HG02623 (cell line): ENCODE data around the gene C1QL4.
A peak's percentile ranks its signal among the peaks of the same experiment; 100 is the strongest.
"Not testable (repeated sequence)": the region's sequence is repeated elsewhere in the genome, so short reads cannot be mapped to it uniquely, and the experiment has no call there.

ENCODE experiments used
- ATAC-seq: cut with Tn5 transposase; IDR thresholded peaks from one replicate; pipeline ENCODE4 v1.9.1; 2021; ENCODE audit warnings: moderate library complexity; ENCODE audit not compliant: unreplicated experiment

Gene C1QL4

DNA sequence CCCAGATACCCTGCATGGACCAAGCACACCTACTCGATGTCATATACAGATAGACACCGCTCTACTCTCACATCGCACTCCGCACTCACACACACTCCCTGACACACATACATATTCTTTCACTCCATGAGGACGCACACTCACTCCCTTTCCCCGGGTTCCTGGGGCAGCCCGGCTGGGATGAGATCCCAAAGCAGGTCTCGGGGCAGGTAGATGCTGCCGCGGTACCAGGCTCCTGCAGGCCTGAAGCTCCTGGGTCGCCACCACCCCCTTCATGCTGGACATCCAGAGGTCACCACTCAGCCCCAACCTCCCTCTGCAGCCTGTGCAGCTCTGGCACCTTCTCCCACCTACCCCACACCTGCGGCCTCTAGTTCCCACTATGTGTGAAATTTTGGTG is 2.3 kb downstream of the C1QL4 start:
- ATAC-seq: no peak

DNA sequence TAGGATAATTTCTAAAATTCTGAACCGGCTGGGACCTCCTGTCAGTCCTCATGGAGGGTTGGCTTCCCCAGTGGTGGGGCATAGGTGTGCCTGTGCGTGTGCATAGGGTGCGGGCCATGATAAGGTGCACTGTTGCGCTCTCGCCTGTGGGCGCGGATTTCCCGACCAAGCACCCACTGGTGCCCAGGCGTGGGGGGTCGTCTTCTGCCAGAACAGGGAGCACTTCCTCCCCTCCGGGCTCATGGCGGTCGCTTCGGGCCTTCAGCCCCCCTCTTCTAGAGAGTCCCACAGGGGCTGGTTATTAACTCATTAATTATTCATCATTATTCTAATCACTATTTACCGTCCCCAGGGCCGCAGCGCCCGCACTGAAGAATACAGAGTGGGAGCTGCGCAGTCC is 2.8 kb downstream of the C1QL4 start:
- no peak for ATAC-seq

DNA sequence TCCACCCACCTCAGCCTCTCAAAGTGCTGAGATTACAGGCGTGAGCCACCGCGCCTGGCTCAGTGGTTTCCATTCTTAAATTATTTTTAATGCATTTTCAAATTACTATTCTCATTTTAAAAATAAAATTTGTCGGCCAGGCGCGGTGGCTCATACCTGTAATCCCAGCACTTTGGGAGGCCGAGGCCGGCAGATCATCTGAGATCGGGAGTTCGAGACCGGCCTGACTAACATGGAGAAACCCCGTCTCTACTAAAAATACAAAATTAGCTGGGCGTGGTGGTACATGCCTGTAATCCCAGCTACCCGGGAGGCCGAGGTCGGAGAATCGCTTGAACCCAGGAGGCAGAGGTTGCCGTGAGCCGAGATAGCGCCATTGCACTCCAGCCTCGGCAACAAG is 3.2 kb downstream of the C1QL4 start:
- ATAC-seq: not testable (repeated sequence)

DNA sequence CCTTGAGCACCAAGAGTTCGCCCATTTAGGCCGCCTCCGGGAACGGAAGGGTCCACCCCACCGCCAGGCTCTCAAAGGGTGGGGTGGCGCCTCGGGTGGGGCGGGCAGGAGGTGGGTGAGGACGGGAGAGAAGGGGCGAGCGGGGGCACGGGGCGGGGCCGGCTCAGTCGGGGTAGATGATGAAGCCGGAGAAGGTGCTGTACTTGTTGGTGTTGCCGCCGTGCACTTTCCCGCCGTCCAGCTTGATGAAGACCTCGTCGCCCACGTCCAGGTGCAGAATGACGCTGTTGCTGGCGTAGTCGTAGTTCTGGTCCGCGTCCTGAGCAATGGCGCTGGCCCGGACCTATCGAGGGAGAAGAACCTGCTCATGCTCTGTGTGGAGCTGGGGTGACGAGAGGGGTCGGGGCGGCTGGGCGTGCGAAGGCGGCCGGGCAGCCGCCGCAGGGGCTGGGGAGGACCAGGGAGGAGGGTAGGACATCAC is 4.1 kb downstream of the C1QL4 start:
- no peak for ATAC-seq

DNA sequence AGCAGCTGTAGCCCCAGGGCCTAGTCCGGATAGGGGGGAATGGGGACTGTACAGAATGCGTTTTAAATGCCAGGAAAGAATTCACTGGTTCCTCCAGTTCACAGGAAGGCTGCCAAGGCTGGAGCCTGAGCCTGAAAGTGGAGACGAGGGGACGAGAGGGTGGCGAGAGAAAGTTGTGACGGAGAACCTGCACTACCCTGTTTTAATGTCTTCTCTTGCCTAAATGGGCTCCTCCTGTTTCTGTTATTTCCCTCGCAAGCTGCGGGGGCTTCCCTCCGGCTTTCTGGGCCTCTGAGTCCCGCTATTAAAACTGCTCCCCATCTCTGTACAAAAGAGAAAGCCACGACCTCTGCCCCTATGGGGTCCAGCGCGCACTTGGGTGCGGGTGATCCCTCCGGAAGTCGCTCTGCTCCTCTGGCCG is 4.5 kb downstream of the C1QL4 start:
- ATAC-seq: no peak

DNA sequence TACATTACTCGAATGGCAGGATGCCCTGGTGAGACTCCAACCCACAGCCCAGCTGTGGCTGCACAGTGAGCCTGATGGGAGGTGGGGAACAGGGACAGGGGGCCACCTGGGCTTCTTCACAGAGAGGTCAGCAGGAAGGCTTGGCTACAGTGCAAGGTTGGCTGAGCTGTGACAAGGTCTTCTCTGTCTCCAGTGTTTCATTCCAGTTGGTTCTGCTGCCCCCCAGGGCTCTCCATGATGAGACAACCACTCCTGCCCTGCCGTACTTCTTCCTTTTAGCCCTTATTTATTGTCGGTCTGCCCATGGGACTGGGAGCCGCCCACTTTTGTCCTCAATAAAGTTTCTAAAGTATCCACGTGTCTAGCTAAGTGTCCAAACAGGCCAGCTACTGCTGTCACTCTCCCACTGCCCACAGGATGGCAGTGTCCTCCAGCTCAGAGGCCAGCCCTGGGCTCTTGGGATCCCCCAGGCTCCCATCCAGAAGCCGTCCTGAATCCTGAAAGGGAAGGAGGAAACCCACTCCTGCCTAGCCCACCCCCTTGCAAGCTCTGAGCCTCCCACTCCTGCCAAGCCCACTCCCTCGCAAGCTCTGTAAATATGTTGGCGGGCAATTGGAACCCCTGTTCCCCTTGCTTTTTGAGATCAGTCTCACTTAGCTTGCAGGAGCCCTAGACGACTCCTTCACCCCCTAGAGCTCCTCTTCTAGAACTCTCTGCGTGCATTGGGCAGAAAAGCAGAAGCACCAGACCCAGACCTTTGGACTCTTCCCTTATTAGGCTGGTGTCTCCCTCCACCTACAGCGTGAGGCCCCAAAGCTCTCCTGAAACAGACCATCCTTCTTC is 5.4 kb downstream of the C1QL4 start:
- ATAC-seq: no peak

DNA sequence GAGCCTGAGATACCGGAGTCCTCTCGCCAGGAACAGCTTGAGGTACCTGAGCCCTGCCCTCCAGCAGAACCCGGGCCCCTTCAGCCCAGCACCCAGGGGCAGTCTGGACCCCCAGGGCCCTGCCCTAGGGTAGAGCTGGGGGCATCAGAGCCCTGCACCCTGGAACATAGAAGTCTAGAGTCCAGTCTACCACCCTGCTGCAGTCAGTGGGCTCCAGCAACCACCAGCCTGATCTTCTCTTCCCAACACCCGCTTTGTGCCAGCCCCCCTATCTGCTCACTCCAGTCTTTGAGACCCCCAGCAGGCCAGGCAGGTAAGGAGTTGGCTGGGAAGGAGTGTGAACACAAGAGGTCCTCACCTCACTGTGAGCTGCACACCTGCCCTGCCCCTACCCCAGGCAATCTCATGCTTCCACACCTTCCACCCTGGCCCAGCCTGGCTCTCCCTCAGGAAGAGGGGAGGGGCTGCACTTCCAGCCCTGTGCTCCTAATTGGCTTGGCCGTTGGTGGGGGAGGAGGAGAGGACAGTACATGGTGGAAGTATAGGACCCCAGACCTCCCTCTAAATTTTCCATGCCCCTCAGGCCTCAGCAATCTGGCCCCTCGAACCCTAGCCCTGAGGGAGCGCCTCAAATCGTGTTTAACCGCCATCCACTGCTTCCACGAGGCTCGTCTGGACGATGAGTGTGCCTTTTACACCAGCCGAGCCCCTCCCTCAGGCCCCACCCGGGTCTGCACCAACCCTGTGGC is 6.2 kb downstream of the C1QL4 start:
- no peak for ATAC-seq

DNA sequence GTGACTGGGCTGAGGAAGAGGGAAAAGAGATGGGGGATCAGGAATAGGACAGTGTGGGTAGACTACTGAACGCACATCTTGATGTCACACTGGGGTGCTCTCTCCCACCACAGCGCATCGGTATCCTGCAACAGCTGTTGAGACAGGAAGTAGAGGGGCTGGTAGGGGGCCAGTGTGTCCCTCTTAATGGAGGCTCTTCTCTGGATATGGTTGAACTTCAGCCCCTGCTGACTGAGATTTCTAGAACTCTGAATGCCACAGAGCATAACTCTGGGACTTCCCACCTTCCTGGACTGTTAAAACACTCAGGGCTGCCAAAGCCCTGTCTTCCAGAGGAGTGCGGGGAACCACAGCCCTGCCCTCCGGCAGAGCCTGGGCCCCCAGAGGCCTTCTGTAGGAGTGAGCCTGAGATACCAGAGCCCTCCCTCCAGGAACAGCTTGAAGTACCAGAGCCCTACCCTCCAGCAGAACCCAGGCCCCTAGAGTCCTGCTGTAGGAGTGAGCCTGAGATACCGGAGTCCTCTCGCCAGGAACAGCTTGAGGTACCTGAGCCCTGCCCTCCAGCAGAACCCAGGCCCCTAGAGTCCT is 6.9 kb downstream of the C1QL4 start:
- ATAC-seq: no peak

DNA sequence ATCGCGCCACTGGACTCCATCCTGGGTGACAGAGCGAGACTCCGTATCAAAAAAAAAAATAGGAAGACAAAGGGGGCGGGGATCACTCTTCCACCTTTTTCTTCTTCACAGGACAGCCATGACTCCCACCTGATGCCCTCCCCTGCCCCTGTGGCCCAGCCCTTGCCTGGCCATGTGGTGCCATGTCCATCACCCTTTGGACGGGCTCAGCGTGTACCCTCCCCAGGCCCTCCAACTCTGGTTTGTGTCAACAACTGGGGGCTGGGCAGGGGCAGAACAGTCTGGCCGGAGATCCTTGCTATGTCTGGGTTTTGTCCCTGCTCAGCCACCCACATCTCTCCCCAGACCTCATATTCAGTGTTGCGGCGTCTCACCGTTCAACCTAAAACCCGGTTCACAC is 8.2 kb downstream of the C1QL4 start:
- no peak for ATAC-seq

DNA sequence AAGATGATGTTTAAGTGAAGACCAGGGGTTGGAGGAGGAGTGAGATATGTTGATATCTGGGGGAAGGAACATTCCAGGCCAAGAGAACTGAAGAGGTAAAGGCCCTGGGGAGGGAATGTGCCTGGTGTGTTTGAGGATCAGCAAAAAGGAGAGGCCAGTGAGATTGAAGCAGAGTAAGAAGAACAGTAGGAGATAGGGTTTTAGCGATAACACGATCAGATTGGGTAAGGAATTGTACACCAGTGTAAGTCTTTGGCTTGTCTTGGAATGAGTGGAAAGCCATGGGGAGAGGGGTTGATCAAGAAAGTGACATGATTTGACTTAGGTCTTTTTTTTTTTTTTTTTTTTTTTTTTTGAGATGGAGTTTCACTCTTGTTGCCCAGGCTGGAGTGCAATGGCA is 9.1 kb downstream of the C1QL4 start:
- ATAC-seq: no peak

DNA sequence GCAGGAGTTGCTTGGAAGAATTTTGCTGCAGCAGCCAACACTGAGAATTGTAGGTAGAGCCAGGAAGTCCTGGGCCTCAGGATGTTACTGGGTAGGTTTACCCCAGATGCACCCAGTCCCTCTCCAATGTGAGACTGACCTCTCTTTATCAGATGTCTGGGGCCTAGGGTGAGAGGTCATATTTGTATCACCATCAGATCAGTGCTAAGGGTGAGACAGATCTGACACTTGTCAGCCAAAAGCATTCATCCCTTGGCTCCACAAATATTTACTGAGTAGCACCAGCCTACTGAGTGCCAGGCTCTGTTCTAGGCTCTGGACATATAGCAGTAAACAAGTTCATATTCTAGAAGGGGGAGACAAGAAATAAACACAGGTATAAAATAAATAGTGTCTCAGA is 9.6 kb downstream of the C1QL4 start:
- ATAC-seq: no peak

DNA sequence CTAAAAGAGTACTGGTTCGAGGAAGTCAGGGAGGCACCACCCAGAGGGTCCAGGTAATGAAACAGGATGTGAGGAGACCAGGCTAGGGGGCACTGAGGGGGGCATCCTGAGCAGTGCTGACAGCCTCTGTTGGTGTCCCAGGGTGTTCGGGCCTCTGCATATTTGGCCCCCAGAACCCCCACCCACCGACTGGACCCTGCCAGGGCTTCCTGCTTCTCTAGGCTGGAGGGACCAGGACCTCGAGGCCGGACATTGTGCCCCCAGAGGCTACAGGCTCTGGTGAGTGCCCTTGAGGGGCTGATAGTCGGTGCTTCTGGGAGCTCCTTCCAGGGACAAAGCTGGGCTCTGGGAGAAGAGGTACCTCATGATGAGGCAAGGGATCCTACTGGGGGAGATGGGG is 11.4 kb downstream of the C1QL4 start:
- ATAC-seq: no peak

DNA sequence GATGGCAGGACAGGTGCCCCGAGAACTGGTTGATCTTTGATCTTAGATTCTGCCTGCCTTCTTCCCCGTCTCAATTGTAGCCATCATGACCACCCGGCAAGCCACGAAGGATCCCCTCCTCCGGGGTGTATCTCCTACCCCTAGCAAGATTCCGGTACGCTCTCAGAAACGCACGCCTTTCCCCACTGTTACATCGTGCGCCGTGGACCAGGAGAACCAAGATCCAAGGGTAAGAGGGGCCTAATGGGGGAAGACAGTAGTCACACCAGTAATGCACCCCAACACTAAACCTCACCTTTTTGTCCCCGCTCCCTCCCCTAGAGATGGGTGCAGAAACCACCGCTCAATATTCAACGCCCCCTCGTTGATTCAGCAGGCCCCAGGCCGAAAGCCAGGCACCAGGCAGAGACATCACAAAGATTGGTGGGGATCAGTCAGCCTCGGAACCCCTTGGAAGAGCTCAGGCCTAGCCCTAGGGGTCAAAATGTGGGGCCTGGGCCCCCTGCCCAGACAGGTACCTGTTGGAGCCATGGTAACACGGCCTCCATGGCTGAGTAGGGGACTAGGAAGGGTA is 13.4 kb downstream of the C1QL4 start:
- ATAC-seq: no peak

DNA sequence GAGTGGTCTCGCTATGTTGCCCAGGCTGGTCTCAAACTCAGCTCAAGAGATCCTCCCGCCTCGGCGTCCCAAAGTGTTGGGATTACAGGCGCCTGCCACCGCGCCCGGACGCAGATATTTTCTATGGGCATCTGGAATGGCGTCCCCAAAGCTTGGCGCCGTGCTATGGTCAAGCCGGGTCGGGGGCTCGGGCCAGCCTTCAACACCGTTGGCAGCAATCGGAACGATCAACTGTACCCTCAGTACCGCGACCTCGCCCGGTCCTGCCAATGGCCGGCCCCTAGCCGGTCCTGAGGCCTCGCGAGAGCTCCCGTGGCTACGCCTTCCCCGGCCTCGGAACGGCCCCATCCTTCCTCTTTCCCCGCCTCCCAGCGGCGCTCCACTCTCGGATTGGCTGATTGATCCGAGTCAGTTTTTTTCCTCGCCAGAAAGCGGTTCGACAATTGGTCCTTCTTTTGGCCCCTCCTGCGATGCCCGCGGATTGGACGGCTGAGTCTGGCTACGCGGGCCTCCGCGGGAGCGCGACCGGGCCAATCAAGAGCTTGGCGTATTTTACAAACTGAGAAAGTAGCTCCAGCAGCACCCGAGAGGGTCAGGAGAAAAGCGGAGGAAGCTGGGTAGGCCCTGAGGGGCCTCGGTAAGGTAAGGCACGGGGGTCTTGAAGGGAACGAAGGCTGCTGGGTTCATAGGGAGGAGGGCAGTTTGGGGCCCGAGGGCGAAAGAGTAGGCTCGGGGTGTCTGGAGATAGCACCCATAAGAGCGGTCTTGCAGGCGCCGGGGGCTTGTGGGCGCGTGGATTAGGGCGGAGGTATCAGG is 14.1 kb downstream of the C1QL4 start, which contains the start of gene TROAP:
TROAP (plus strand) TSS at position 548 of the 816 bp plus-strand sequence. CDS start 354 bp downstream, outside the sequence.
- peak; percentile 97 for ATAC-seq

DNA sequence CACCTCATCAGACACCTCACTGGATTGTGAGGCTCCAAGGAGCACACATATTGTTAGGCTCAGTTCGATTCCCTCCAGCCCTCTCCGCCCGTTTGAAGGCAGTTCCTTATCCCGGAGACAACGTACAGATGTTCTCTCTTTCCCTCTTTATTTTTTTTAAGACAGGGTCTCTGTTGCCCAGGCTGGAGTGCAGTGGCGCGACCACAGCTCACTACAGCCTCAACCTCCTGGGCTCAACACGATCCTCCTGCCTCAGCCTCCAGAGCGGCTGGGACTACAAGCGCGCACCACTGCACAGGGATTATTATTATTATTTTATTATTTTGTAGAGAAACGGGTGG is 14.7 kb downstream of the C1QL4 start:
- no peak for ATAC-seq

DNA sequence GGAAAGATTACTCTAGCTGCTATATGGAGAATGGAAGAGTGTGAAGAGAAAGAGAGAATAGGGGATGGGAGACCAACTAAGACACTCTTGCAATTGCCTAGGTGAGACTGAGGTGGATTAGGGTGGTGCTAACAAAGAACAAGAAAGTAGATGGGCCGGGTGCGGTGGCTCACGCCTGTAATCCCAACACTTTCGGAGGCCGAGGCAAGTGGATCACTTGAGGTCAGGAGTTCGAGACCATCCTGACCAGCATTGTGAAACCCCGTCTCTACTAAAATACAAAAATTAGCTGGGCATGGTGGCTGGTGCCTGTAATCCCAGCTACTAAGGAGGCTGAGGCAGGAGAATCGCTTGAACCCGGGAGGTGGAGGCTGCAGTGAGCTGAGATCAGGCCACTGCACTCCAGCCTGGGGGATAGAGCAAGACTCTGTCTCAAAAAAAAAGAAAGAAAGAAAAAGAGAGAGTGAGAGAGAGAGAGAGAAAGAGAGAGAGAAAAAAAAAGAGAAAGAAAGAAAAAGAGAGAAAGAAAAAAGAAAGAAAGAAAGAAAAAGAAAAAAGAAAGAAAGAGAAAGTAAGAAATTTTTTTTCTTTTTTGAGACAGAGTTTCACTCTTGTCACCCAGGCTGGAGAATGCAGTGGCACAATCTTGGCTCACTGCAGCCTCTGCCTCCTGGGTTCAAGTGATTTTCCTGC is 16.4 kb downstream of the C1QL4 start:
- not testable (repeated sequence) for ATAC-seq

DNA sequence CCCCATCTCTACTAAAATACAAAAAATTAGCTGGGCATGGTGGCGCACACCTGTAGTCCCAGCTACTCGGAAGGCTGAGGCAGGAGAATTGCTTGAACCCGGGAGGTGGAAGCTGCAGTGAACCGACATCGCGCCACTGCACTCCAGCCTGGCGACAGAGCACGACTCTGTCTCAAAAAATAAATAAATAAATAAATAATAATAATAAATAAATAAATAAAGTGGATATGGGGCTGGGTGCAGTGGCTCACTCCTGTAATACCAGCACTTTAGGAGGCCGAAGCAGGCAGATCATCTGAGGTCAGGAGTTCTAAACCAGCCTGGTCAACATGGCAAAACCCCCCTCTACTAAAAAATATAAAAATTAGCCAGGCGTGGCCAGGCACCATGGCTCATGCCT is 19.9 kb downstream of the C1QL4 start:
- ATAC-seq: not testable (repeated sequence)

DNA sequence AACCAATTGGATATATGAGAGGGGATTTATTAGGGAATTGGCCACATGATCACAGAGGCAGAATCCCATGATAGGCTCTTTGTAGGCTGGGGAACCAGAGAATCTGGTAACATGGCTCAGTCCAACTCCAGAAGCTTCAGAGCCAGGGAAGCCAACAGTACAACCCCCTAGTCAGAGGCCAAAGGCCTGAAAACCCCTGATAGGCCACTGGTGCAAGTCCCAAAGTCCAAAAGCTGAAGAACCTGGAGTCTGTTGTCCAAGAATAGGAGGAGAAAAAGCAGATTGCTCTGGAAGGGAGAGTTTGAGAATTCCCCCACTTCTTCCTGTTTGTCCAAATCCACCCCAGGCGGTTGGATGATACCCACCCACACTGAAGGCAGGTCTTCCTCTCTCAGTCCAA is 22.2 kb downstream of the C1QL4 start:
- ATAC-seq: no peak

DNA sequence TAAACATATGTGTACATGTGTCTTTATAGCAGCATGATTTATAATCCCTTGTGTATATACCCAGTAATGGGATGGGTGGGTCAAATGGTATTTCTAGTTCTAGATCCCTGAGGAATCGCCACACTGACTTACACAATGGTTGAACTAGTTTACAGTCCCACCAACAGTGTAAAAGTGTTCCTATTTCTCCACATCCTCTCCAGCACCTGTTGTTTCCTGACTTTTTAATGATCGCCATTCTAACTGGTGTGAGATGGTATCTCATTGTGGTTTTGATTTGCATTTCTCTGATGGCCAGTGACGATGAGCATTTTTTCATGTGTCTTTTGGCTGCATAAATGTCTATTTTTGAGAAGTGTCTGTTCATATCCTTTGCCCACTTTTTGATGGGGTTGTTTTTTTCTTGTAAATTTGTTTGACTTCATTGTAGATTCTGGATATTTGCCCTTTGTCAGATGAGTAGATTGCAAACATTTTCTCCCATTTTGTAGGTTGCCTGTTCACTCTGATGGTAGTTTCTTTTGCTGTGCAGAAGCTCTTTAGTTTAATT is 26.5 kb downstream of the C1QL4 start:
- ATAC-seq: not testable (repeated sequence)

DNA sequence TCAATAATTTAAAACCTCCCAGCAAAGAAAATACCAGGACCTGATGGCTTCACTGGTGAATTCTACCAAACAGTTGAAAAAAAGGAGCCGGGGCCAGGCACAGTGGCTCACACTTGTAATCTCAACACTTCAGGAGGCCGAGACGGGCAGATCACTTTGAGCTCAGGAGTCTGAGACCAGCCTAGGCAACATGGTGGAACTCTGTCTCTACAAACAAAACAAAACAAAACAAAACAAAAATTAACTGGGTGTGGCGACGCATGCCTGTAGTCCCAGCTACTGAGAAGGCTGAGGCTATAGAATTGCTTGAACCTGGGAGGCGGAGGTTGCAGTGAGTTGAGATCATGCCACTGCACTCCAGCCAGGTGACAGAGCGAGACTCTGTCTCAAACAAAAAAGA is 27.6 kb downstream of the C1QL4 start:
- no peak for ATAC-seq
